Measurements from ENCODE around the gene SOX6. TPM values are rescaled to one million over a fixed set of nuclear protein-coding genes. Genes with fewer than 3 reads are reported as not detected.

Gene SOX6
- total RNA-seq, 4 donors from 2014 or later: 17.9 to 27.9 (median 23.3) TPM

GRCh38 chr11:16173798-16174197, 182.5 kb downstream of the SOX6 start:
- no peak for TF ChIP-seq CTCF (IDR thresholded peaks at IDR 0.05)

GRCh38 chr11:16171882-16172281, 184.5 kb downstream of the SOX6 start:
- Histone ChIP-seq H3K4me1 (no peaks in the 10 kb centered on the region), H3K27ac (no peak overlapping the region), H3K27me3 (no peaks in the 10 kb centered on the region), H3K9me3 (no peaks in the 10 kb centered on the region), H3K36me3 (no peaks in the 10 kb centered on the region), H3K4me3 (replicated peaks in 1 of 3) (no peak overlapping the region)
- DNase-seq: no peak
- TF ChIP-seq POLR2A (IDR thresholded peaks at IDR 0.05) (no peak), CTCF (IDR thresholded peaks at IDR 0.05) (no peak)
- WGBS, 2 donors: 87 to 91% methylated on average over 2 of the region's 2 CpGs
- intact Hi-C loops (cut with DNase I): no loop called here

More at GRCh38 chr11:16173798-16174197, 182.5 kb downstream of the SOX6 start:
- Histone ChIP-seq H3K27ac (no peak overlapping the region), H3K4me3 (replicated peaks in 1 of 3) (no peak overlapping the region), H3K4me1 (no peaks in the 10 kb centered on the region), H3K27me3 (no peaks in the 10 kb centered on the region), H3K36me3 (no peaks in the 10 kb centered on the region), H3K9me3 (no peaks in the 10 kb centered on the region)
- intact Hi-C loops (cut with DNase I): no loop called here
- DNase-seq: no peak

GRCh38 chr11:16169956-16170847, 186.1 kb downstream of the SOX6 start:
- no peaks in the 10 kb centered on the region for H3K4me1 ChIP-seq
- H3K27ac ChIP-seq: no peak overlapping the region
- no peaks in the 10 kb centered on the region for H3K9me3 ChIP-seq
- no peaks in the 10 kb centered on the region for H3K27me3 ChIP-seq
- no peak for DNase-seq
- TF ChIP-seq CTCF (IDR thresholded peaks at IDR 0.05) (no peak), POLR2A (IDR thresholded peaks at IDR 0.05) (no peak)
- intact Hi-C loops (cut with DNase I): no loop called here
- no peak overlapping the region for H3K4me3 ChIP-seq (replicated peaks in 1 of 3)
- no peaks in the 10 kb centered on the region for H3K36me3 ChIP-seq
- 84 to 88% methylated on average over 7 of the region's 7 CpGs for WGBS, 2 donors

GRCh38 chr11:16169541-16169940, 186.8 kb downstream of the SOX6 start:
- no peak for TF ChIP-seq CTCF (IDR thresholded peaks at IDR 0.05)
- no peaks in the 10 kb centered on the region for H3K27me3 ChIP-seq
- no peaks in the 10 kb centered on the region for H3K9me3 ChIP-seq
- no peaks in the 10 kb centered on the region for H3K36me3 ChIP-seq
- intact Hi-C loops (cut with DNase I): no loop called here
- DNase-seq: no peak
- no peak overlapping the region for H3K27ac ChIP-seq
- no peak overlapping the region for H3K4me3 ChIP-seq (replicated peaks in 1 of 3)
- no peaks in the 10 kb centered on the region for H3K4me1 ChIP-seq

- no peak overlapping the region for H3K4me3 ChIP-seq (replicated peaks in 1 of 3)
- H3K9me3 ChIP-seq: no peaks in the 10 kb centered on the region
- H3K27ac ChIP-seq: no peak overlapping the region
- 91% methylated on average over 3 of the region's 3 CpGs for WGBS, 2 donors
- TF ChIP-seq POLR2A (IDR thresholded peaks at IDR 0.05) (no peak), CTCF (IDR thresholded peaks at IDR 0.05) (no peak)
- no peaks in the 10 kb centered on the region for H3K27me3 ChIP-seq
- no peaks in the 10 kb centered on the region for H3K4me1 ChIP-seq
- intact Hi-C loops (cut with DNase I): no loop called here
- H3K36me3 ChIP-seq: no peaks in the 10 kb centered on the region
- no peak for DNase-seq
Measured at GRCh38 chr11:16167706-16168487, 188.4 kb downstream of the SOX6 start.
